Measurements from ENCODE around the gene ALX4. TPM values are rescaled to one million over a fixed set of nuclear protein-coding genes. Genes with fewer than 3 reads are reported as not detected.

The ALX4 gene
- total RNA-seq, 2 experiments from 2014 or later: not detected

- Mint-ChIP-seq H3K4me3 (no peak overlapping the region), H3K27me3 (no peaks in the 10 kb centered on the region), H3K9me3 (no peaks in the 10 kb centered on the region), H3K27ac (no peak overlapping the region), H3K36me3 (ENCODE audit: low read depth) (peaks cover 90% of the 10 kb centered on the region), H3K4me1 (ENCODE audit: low read depth) (no peaks in the 10 kb centered on the region)
- ATAC-seq (ENCODE audit: poor library complexity) (no peak), DNase-seq (no peak)
- POLR2A ChIA-PET: no interaction called here
- intact Hi-C loops (cut with DNase I, micrococcal nuclease): no loop called here
- Histone ChIP-seq H3K4me1 (ENCODE audit: insufficient read depth, low read length) (no peaks in the 10 kb centered on the region), H3K9me3 (ENCODE audit: control insufficient read depth in 1 of 2, insufficient read depth in 1 of 2, low read length in 2 of 2) (peaks cover 0 to 9% of the 10 kb centered on the region in 2 experiments), H3K27me3 (ENCODE audit: control insufficient read depth in 1 of 2, insufficient read depth in 2 of 2, low read length in 2 of 2) (no peaks in the 10 kb centered on the region), H3K36me3 (ENCODE audit: insufficient read depth, low read length) (peaks cover 22% of the 10 kb centered on the region), H3K27ac (ENCODE audit: low read depth in 1 of 2, low read length in 2 of 2) (no peak overlapping the region), H3K4me3 (ENCODE audit: low read length) (no peak overlapping the region)
- CTCF ChIA-PET: no interaction called here
- no peak for TF ChIP-seq CTCF (IDR thresholded peaks at IDR 0.05)
Measured at GRCh38 chr11:44246726-44247125, 63.2 kb downstream of the ALX4 start.

- peaks cover 0 to 3% of the 10 kb centered on the region in 2 experiments for H3K9me3 ChIP-seq (ENCODE audit: control insufficient read depth in 1 of 2, insufficient read depth in 1 of 2, low read length in 2 of 2)
- ChIA-PET CTCF (no interaction called here), POLR2A (no interaction called here)
- no peaks in the 10 kb centered on the region for H3K4me1 Mint-ChIP-seq (ENCODE audit: low read depth)
- H3K4me3 ChIP-seq (ENCODE audit: low read length): no peak overlapping the region
- no peak for TF ChIP-seq CTCF (IDR thresholded peaks at IDR 0.05)
- H3K36me3 Mint-ChIP-seq (ENCODE audit: low read depth): peaks cover 91% of the 10 kb centered on the region
- H3K4me1 ChIP-seq (ENCODE audit: insufficient read depth, low read length): no peaks in the 10 kb centered on the region
- H3K27me3 Mint-ChIP-seq: no peaks in the 10 kb centered on the region
- no peaks in the 10 kb centered on the region for H3K27me3 ChIP-seq (ENCODE audit: control insufficient read depth in 1 of 2, insufficient read depth in 2 of 2, low read length in 2 of 2)
- intact Hi-C loops (cut with DNase I, micrococcal nuclease): no loop called here
- no peak for DNase-seq
- no peak overlapping the region for H3K27ac ChIP-seq (ENCODE audit: low read depth in 1 of 2, low read length in 2 of 2)
- no peak overlapping the region for H3K4me3 Mint-ChIP-seq
- peaks cover 22% of the 10 kb centered on the region for H3K36me3 ChIP-seq (ENCODE audit: insufficient read depth, low read length)
- H3K9me3 Mint-ChIP-seq: no peaks in the 10 kb centered on the region
- no peak for ATAC-seq (ENCODE audit: poor library complexity)
- no peak overlapping the region for H3K27ac Mint-ChIP-seq
Measured at GRCh38 chr11:44244639-44245310, 65.2 kb downstream of the ALX4 start.

GRCh38 chr11:44243595-44244343 is 66.2 kb downstream of the ALX4 start:
- no peak overlapping the region for H3K4me3 Mint-ChIP-seq
- Histone ChIP-seq H3K27me3 (ENCODE audit: control insufficient read depth in 1 of 2, insufficient read depth in 2 of 2, low read length in 2 of 2) (no peaks in the 10 kb centered on the region), H3K36me3 (ENCODE audit: insufficient read depth, low read length) (peaks cover 22% of the 10 kb centered on the region), H3K4me1 (ENCODE audit: insufficient read depth, low read length) (no peaks in the 10 kb centered on the region), H3K27ac (ENCODE audit: low read depth in 1 of 2, low read length in 2 of 2) (no peak overlapping the region), H3K9me3 (ENCODE audit: control insufficient read depth in 1 of 2, insufficient read depth in 1 of 2, low read length in 2 of 2) (no peaks in the 10 kb centered on the region), H3K4me3 (ENCODE audit: low read length) (no peak overlapping the region)
- ATAC-seq (ENCODE audit: poor library complexity): no peak
- no peaks in the 10 kb centered on the region for H3K4me1 Mint-ChIP-seq (ENCODE audit: low read depth)
- intact Hi-C loops (cut with DNase I, micrococcal nuclease): no loop called here
- H3K36me3 Mint-ChIP-seq (ENCODE audit: low read depth): peaks cover 88% of the 10 kb centered on the region
- DNase-seq: no peak
- no peak for TF ChIP-seq CTCF (IDR thresholded peaks at IDR 0.05)
- ChIA-PET POLR2A (no interaction called here), CTCF (no interaction called here)
- H3K27ac Mint-ChIP-seq: no peak overlapping the region
- H3K9me3 Mint-ChIP-seq: no peaks in the 10 kb centered on the region
- no peaks in the 10 kb centered on the region for H3K27me3 Mint-ChIP-seq

Data from CD4-positive, alpha-beta T cell (primary cell).